Mesothelial cell of epicardium (in vitro differentiated cells): ENCODE data around the gene CYBC1. TPM values are rescaled to one million over a fixed set of nuclear protein-coding genes. Genes with fewer than 3 reads are reported as not detected.

Source experiments
- DNase-seq, 2 experiments: peaks; one replicate each; pipeline ENCODE4 v3.0.0; 2021; ENCODE audit warnings: low spot score in 2 of 2; ENCODE audit not compliant: unreplicated experiment in 2 of 2
- H3K27ac Mint-ChIP-seq: 2 replicates; pipeline ENCODE4 v1.8.0; 2021; ENCODE audit warnings: mixed read lengths
- H3K27me3 Mint-ChIP-seq: 2 replicates; pipeline ENCODE4 v1.8.0; 2021; ENCODE audit warnings: low read depth, mixed read lengths
- H3K36me3 Mint-ChIP-seq: 2 replicates; pipeline ENCODE4 v1.8.0; 2021; ENCODE audit warnings: mixed read lengths
- H3K4me1 Mint-ChIP-seq: 2 replicates; pipeline ENCODE4 v1.8.0; 2021; ENCODE audit warnings: mixed read lengths
- H3K4me3 Mint-ChIP-seq: 2 replicates; pipeline ENCODE4 v1.8.0; 2021; ENCODE audit warnings: mild to moderate bottlenecking, moderate library complexity, mixed read lengths
- H3K9me3 Mint-ChIP-seq: 2 replicates; pipeline ENCODE4 v1.8.0; 2021; ENCODE audit warnings: mixed read lengths
- CTCF ChIP-seq: fragments of 200-600 bp; sonication (generic); IDR thresholded peaks from one replicate; pipeline ENCODE4 v1.5.0; 2021; ENCODE audit warnings: antibody characterized with exemption; ENCODE audit not compliant: unreplicated experiment
- total RNA-seq: library from RNA; stranded (reverse); gene quantifications from 3 replicates; pipeline ENCODE4 v1.2.1, GENCODE V29; 2021

Gene CYBC1
- total RNA-seq, 1 donor from 2014 or later = 86.7 TPM

DNA sequence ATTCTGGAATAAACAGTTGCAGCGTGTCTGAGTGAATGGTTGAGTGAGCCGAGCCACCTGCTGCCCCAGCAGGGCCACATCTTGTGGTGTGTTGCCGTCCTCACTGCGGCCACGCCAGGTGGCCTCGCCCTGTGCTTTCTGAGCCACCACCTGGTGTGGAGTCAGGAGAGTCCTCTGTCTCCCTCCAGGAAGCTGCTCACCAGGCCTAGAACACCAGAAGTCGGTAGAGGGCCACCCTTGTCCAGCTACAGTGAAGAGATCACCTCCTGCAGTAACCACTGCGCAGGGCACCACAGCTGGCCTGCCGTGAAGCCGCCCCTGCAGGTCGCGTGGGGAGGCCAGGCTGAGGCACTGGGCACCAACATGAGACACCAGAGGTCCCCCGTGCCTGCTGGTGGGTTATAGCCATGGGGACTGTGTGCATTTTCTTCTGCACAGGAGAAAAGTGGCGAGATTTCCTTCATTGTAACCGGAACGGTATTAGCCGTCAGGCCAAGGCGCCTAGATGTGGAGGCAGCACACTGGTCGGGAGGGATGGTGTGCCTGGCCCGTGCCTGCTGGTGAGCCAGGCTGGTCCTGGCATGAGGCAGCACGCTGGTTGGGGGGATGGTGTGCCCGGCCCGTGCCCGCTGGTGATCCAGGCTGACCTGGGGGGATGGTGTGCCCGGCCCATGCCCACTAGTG is 40.1 kb upstream of the CYBC1 start:
- no peak for DNase-seq
- no peak overlapping the region for H3K27ac Mint-ChIP-seq
- peaks cover 19% of the 10 kb centered on the region for H3K36me3 Mint-ChIP-seq
- H3K4me3 Mint-ChIP-seq = no peak overlapping the region
- H3K27me3 Mint-ChIP-seq = no peaks in the 10 kb centered on the region
- H3K9me3 Mint-ChIP-seq = no peaks in the 10 kb centered on the region
- no peak for TF ChIP-seq CTCF
- H3K4me1 Mint-ChIP-seq = peaks cover 10% of the 10 kb centered on the region

DNA sequence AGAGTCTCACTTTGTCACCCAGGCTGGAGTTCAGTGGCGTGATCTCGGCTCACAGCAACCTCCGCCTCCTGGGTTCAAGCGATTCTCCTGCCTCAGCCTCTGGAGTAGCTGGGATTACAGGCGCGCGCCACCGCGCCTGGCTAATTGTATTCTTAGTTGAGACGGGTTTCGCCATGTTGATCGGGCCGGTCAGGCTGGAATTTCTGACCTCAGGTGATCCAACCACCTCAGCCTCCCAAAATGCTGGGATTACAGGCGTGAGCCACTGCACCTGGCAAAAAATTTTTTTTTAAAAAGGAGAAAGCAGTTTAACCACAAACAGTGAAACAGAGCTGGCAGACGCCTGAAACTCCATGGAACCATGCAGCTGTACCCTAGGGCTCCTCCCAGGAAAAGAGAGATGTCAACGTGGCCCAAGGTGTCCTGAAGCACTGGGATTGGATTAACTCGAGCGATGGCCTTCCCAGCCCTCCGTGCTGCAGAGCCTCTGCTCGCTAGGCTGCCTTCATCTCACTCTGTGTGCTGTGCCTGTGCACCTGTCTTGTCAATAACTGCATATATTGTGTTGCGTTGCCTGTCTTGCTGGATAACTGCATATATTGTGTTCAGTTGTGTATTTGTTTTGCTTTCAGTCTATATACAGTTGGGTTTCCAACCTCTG is 39.4 kb upstream of the CYBC1 start:
- no peak for DNase-seq
- no peaks in the 10 kb centered on the region for H3K27me3 Mint-ChIP-seq
- no peak overlapping the region for H3K27ac Mint-ChIP-seq
- peaks cover 23% of the 10 kb centered on the region for H3K36me3 Mint-ChIP-seq
- H3K4me3 Mint-ChIP-seq = no peak overlapping the region
- H3K9me3 Mint-ChIP-seq = no peaks in the 10 kb centered on the region
- H3K4me1 Mint-ChIP-seq = peaks cover 10% of the 10 kb centered on the region
- TF ChIP-seq CTCF = no peak

DNA sequence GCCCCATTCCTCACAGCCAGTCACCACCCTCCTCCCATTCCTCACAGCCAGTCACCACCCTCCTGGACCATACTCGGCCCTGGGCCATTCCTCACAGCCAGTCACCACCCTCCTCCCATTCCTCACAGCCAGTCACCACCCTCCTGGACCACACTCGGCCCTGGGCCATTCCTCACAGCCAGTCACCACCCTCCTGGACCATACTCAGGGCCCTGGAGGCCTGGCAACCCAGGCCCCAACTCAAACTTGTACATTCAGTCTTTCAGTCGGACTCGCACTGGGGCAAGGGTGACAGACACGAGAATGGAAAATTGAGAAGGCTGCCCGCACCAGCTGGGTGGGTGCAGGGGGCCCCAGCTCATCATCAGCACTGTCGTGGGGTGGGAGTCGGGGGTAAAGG is 38.6 kb upstream of the CYBC1 start:
- H3K4me3 Mint-ChIP-seq = no peak overlapping the region
- no peak for DNase-seq
- H3K27me3 Mint-ChIP-seq = no peaks in the 10 kb centered on the region
- peak overlapping the region; percentile 61 for H3K27ac Mint-ChIP-seq
- peaks cover 7% of the 10 kb centered on the region for H3K4me1 Mint-ChIP-seq
- TF ChIP-seq CTCF = no peak
- peaks cover 28% of the 10 kb centered on the region for H3K36me3 Mint-ChIP-seq
- no peaks in the 10 kb centered on the region for H3K9me3 Mint-ChIP-seq

- H3K4me1 Mint-ChIP-seq = peaks cover 4% of the 10 kb centered on the region
- no peak for DNase-seq
- no peak overlapping the region for H3K4me3 Mint-ChIP-seq
- H3K9me3 Mint-ChIP-seq = no peaks in the 10 kb centered on the region
- H3K27ac Mint-ChIP-seq = no peak overlapping the region
- H3K36me3 Mint-ChIP-seq = peaks cover 34% of the 10 kb centered on the region
- no peak for TF ChIP-seq CTCF
- no peaks in the 10 kb centered on the region for H3K27me3 Mint-ChIP-seq
Measured at GRCh38 chr17:82487910-82488309, 37.4 kb upstream of the CYBC1 start.

DNA sequence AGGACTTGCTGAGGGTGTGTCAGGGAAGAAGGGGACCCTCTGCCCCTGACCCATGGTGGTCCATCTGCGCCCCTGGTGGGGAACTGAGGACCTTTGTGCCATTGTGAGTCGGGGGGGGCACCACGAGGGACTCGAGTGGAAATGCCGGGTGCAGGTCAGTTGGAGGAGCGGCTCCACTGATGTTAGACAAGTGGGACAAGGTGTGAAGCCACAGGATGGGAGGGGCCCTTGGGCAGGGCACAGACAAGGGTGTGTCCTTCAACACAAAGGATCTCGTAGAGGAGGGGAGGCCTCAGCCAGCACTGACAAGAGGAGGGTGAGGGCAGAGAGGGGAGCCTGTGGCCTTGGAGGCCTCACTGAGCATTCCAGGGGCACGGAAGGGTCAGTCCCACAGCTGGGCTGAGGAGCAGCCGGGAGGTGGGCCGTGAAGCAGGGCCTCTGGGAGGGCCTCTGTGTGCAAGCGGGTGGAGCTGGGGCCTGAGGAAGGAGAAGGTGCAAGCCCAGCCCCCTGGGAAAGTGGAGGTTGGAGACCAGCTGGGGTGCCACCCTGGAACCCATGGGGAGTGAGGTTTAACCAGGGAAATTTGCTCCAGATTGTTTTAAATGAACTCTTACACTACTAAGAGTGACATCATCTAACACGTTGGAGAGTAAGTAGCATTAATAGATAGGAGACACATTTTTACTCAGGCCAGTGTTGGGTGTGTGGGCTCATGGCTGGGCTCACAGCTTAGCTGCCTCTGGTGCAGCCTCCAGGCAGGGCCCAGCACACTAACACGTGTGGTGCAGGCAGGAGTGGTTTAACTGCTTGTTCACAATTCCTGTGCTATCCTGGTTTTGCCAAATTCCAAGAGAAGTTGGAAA is 35.9 kb upstream of the CYBC1 start:
- no peaks in the 10 kb centered on the region for H3K27me3 Mint-ChIP-seq
- H3K9me3 Mint-ChIP-seq = no peaks in the 10 kb centered on the region
- H3K4me1 Mint-ChIP-seq = peaks cover 4% of the 10 kb centered on the region
- H3K27ac Mint-ChIP-seq = no peak overlapping the region
- H3K36me3 Mint-ChIP-seq = peaks cover 44% of the 10 kb centered on the region
- H3K4me3 Mint-ChIP-seq = no peak overlapping the region
- no peak for DNase-seq
- no peak for TF ChIP-seq CTCF
